Measurements from ENCODE around the gene AOPEP. TPM values are rescaled to one million over a fixed set of nuclear protein-coding genes. Genes with fewer than 3 reads are reported as not detected.
"Not testable (repeated sequence)": the region's sequence is repeated elsewhere in the genome, so short reads cannot be mapped to it uniquely, and the experiment has no call there.

The AOPEP gene
- total RNA-seq, 1 donor from 2014 or later: 119 TPM

- no peak for DNase-seq
These were observed 143.9 kb downstream of the AOPEP start for GRCh38 chr9:94870465-94870792.

DNA sequence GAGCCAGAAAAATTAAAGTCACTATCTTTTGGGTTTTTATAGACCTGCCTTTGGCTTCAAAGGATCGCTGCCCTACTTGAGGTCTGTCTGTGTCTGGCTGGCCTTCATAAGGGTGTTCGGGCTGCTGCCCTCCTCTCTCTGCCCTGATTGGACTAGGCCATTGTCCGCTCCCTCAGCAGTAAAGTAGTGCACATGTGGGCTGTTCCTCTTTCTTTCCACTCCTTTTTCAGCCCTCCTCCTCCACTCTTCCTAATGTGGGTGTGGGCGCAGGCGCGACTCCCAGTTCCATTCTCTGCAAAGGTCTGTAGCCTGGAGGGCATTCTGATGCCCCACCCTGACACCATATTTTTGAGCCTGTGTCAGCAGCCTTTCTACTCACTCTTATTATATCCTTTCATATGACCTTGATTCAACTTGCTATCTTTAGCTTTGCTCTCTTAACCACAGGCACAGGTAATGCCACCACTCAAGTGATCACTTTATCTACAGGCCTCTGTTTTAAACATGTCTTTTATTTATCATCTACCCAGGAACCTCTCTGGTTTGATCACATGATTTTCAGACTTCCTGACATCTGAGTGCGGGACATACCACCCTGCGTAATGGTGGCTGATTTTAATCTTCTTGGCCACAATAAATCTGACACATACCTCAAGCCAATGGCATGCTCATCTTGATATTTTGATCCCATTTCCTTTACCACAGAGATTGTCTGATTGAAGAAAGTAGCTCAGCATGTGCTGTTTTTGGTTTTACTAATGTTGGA is 144.5 kb downstream of the AOPEP start:
- no peak for DNase-seq

DNA sequence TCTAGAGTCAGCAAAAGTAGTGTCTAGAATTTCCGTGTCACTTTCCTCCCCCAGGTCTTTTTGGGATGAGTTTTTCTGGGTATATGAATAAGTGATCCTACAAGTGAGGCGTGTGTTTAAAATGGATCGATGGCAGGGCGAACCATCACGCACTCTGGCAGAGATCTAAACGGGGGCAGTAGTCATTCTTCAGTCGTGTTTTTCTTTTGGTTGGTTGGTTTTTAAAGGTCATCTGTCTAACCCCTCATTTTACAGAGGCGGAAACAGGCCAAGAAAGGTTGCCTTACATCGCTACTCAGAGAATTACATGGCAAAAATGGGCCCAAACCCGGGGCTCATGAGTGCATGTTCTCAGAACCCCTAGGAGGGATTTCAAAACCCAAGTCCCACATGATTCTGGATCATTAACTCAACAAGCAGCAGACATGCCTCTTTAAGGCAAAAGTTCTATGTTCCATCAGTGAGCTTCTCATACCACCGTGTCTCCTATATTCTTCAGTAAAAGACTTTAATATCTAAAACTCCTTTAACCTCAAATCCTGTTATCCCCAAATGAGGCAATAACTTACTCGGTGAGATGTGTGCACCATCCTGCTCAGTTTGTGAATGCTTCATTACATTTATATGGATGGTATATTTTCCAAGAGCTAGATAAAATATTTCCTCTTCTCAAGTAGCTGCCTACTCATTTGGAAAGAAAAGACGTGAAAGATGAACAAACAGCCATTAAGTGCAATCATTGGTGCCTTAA is 145.8 kb downstream of the AOPEP start:
- DNase-seq: no peak

GRCh38 chr9:94872891-94873511 is 146.5 kb downstream of the AOPEP start:
- no peak for DNase-seq

- no peak for DNase-seq
These were observed 147.8 kb downstream of the AOPEP start for GRCh38 chr9:94874316-94874715.

DNA sequence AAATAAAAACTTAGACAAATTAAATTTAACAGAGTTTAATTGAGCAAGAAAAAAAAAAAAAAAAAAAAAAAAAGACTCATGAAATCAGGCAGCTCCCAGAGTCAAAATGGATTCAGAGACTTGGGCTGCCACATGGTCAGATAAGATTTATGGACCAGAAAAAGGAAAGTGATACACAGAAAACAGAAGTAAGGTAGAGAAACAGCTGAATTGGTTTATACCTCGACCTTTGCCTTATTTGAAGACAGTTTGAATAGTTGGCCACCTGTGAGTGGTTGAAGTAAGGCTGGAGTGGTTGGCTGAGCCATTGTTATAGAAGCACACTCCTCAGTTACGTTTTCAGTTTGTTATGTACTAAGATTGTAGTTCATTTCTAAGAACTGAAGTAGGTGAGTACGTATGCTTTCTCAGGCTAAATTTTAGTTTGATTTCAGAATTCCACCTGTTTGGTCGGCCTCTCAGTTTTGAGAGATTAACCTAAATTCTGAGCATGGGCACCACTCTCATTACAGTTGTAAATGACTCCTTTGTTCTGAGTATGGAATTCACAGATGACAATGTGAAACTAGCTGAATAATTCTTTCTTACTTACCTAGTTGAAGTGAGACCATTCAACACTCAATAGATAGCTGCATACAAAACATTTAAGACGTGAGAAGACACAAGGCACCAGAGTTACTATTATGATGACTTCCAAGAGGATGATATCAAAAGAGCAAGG is 149.0 kb downstream of the AOPEP start:
- no peak for DNase-seq

DNA sequence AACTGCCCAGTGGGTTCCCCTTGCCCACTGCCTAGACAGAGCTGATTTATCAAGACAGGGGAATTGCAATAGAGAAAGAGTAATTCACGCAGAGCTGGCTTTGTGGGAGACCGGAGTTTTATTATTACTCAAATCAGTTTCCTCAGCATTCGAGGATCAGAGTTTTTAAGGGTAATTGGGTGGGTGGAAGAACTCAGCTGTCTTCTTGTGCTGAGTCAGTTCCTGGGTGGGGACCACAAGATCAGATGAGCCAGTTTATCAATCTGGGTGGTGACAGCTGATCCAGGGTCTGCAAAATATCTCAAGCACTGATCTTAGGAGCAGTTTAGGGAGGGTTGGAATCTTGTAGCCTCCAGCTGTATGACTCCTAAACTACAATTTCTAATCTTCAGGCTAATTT is 152.3 kb downstream of the AOPEP start:
- DNase-seq: not testable (repeated sequence)

DNA sequence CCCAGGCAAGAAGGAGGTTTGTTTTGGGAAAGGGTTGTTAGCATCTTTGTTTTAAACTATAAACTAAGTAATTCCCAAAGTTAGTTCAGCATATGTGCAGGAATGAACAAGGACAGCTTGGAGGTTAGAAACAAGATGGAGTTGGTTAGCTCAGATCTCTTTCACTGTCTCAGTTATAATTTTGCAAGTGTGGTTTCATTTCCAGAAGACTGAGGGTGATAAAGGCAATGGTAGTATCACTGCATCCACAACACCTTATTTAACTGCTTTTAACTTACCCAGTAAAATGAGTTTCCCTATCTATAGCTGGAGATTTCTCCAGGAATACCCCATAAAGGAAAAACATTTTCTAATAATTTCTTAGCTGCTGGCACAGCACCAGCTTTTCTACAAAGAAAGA is 152.7 kb downstream of the AOPEP start:
- DNase-seq: no peak

DNA sequence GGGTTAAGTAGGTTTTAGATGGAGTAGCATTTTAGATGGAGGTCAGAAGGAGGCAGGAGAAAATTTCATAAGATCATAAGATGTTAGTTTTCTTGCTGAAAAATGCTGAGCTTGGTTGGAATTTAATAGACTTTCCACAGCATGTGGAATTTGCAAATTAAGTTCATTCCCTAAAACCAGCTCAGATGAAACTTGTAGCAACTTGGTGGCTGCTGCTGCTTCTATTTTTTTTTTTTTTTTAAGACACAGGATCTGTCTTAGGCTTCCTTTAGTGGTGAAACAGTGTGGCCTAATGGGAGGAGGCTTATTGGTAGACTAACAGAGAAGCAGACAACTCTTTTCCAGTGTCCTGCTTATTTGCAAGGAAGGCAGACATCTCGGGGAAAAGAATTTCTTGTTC is 154.5 kb downstream of the AOPEP start:
- no peak for DNase-seq

DNA sequence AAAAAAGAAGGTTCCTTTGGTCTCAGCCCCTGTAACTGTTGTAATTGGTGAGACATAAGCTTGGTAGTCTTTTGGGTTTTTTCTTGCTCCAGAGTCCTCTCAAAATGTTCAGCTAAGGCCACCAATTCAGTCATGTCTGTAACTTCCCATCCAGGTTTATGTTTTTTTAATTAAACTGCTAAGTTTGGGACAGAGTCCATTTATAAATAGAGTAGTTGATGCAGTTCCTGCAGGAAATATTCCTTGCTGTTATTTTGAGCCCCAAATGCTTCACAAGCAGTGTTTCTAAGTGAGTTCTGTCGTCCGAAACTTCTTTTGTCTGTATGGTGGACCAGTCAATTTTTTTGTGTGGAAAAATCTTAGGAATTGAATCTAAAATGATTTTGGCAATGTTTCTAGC is 155.0 kb downstream of the AOPEP start:
- no peak for DNase-seq

GRCh38 chr9:94881940-94882339 is 155.4 kb downstream of the AOPEP start:
- no peak for DNase-seq

DNA sequence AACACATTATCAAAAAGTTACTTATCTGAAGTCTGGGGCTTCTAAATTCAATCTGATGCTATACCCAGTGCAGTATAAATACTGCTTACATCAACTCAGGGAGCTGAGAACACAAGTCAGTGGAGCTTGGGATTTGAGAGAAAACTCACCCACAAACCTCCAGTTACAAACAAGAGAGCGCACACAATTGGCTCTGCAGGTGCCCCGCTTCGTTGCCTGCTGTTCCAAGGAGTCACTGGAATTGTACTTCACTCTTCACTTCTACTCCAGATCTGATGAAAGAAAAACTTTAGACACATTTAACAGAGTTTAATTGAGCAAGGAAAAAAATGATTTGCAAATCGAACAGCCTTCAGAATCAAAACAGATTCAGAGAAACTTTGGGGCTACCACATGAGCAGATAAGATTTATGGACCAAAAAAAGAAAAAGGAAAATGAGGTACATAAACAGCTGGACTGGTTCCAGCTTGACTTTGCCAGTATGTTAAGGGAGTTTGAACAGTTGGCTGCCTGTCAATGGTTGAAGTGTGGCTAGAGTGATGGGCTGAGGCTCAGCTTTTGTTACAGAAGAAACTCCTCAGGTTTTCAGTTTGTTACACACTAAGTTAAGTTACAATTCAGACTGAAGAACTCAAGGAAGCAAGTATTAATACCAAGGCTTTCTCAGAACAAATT is 156.6 kb downstream of the AOPEP start:
- no peak for DNase-seq

DNA sequence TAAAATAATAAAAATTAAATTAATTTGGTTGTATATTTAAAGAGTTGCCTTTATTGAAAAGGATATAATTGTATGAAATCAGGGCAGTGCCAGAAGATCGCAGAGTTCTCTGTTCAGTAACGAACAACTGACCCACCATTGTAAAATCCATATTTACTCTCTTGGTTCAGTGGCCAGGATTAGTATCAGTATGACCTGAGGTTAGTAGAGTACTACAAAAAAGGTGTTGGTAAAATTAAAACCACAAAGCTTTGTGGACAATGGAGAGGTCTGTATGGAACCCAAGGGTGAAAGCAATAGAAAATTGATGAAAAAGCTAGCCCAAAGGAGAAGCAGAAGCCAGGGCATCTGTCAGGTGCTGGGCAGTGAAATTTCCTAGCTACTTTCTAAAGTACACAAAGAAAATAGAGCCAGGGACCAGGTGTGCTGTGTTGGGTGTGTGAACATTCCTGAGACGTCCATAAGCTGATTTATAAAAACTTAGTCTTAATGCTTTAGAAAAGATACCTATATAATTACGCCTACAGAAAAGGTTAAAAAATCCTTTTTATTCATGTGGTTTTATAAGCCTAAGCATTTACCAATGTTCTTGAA is 159.5 kb downstream of the AOPEP start:
- DNase-seq: no peak

GRCh38 chr9:94887721-94888120 is 161.2 kb downstream of the AOPEP start:
- DNase-seq: no peak

DNA sequence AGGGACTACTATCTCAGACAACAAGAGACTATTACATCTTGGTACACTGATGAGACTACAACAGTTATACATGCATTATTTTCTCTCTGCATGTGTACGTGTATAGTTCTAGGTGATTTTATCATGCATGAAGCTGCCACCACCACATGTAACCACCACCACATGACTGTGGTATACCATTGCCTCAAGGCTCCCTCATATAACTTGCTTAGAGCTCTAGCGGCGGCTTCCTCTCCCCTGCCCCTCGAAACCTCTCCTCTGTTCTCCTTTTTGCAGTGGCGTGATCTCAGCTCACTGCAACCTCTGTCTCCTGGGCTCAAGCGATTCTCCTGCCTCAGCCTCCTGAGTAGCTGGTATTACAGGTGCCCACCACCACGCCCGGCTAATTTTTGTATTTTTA is 162.3 kb downstream of the AOPEP start:
- no peak for DNase-seq

GRCh38 chr9:94889628-94890027 is 163.1 kb downstream of the AOPEP start:
- DNase-seq: no peak

DNA sequence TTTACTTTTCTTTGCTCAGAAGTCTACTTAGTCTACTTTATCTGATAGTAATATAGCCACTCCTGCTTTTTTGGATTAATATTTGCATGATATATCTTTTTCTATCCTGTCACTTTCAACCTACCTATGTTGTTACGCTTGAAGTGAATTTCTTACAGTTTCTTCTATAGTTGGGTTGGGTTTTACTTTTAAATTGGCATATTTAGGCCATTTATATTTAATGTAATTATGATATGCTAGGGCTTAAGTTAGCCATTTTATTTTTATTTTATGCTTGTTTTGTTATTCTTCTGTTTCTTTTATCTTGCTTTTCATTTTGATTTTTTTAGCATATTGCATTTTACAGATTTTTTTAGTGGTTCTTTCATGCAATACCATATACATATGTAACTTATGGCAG is 164.7 kb downstream of the AOPEP start:
- DNase-seq: no peak

GRCh38 chr9:94892675-94893074 is 166.2 kb downstream of the AOPEP start:
- no peak for DNase-seq

- DNase-seq: no peak
These were observed 167.7 kb downstream of the AOPEP start for GRCh38 chr9:94894094-94894699.

DNA sequence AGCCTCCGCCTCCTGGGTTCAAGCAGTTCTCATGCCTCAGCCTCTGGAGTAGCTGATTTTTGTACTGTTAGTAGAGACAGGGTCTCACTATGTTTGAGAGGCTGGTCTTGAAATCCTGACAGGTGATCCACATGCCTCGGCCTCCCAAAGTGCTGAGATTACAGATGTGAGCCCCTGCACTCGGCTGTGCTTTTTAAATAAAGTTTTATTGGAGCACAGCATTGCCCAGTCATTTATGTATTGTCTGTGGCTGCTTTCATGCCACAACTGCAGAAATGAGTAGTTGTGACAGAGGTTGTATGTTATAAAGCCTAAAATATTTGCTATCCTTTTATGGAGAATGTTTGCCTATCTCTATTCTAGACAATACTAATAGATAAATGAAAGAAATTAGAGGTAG is 169.2 kb downstream of the AOPEP start:
- DNase-seq: no peak

- DNase-seq: no peak
These were observed 170.0 kb downstream of the AOPEP start for GRCh38 chr9:94896512-94896911.
